ENCODE results near the gene ZSCAN5B. TPM values are rescaled to one million over a fixed set of nuclear protein-coding genes. Genes with fewer than 3 reads are reported as not detected.
"Not testable (repeated sequence)": the region's sequence is repeated elsewhere in the genome, so short reads cannot be mapped to it uniquely, and the experiment has no call there.

Gene ZSCAN5B, protein sequence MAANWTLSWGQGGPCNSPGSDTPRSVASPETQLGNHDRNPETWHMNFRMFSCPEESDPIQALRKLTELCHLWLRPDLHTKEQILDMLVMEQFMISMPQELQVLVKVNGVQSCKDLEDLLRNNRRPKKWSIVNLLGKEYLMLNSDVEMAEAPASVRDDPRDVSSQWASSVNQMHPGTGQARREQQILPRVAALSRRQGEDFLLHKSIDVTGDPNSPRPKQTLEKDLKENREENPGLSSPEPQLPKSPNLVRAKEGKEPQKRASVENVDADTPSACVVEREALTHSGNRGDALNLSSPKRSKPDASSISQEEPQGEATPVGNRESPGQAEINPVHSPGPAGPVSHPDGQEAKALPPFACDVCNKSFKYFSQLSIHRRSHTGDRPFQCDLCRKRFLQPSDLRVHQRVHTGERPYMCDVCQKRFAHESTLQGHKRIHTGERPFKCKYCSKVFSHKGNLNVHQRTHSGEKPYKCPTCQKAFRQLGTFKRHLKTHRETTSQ
- polyA plus RNA-seq: under 1 TPM in 1 of 4 donors, not detected in 3; 0.06 TPM
- long read RNA-seq, donor 1: 0 reads
- long read RNA-seq, donor 2: 0 reads
- long read RNA-seq, donor 3: 0 reads
- long read RNA-seq, donor 4: 0 reads
- long read RNA-seq, donor 5: 0 reads
- long read RNA-seq, donor 6: 0 reads
- long read RNA-seq, donor 7: 0 reads
- long read RNA-seq, donor 8: 0 reads
- long read RNA-seq, donor 9: 0 reads
- long read RNA-seq, donor 10: 0 reads

DNA sequence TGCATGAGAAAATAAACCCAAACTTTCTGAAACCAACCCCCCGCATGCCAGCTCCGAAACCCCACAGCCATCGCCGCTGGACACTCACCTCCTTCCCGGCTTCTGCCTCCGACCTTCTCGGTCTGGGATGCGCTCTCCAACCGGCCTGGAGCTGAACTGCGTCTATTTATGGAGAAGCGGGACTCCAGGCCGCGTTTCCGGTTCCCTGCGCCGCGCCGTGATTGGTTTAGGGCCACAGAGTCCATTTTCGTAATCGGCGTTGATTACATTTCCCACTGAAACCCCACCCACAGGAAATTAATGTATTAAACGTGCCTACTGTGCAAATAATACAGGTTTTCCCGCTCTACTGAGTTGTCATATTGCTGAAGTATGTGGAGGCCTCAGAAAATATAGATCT is at the start of gene ZSCAN5B:
Gene ZSCAN5B (minus strand): TSS at position 138 of the 400 bp plus-strand sequence. CDS start 4,731 bp downstream, outside the sequence.
- H3K9me3 ChIP-seq (ENCODE audit: control insufficient read depth in 2 of 2, insufficient read depth in 1 of 2, low read depth in 1 of 2, low read length in 1 of 2); FAIRE-seq: not testable (repeated sequence)
- WGBS, 3 donors: 88 to 92% (median 91%) methylated on average over 22 to 23 of the region's 23 CpGs

DNA sequence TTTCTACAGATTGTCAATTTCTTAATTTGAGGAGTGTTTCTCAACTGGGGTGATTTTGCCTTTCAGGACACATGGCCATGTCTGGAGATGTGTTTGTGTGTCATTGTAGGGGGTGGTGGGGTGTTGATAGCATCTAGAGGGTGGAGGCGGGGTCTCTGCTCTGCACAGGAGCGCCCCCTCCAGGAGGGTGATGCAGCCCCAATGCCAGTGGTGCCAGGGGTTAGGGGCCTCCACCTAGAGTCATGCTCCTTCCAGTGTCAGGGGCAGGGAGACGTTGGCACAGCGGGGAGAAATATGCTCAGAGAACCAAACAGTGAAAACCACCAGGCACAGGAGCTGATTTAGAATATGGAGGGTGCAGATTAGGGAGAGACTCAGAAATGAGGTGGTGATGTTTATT is 48.2 kb upstream of the ZSCAN5B start:
- not testable (repeated sequence) for H3K27ac ChIP-seq (ENCODE audit: low read depth in 1 of 3, low read length in 2 of 3); H3K9me3 ChIP-seq (ENCODE audit: control insufficient read depth in 2 of 2, insufficient read depth in 1 of 2, low read depth in 1 of 2, low read length in 1 of 2); H3K36me3 ChIP-seq (ENCODE audit: control insufficient read depth in 3 of 3, insufficient read depth in 2 of 3, low read depth in 1 of 3, low read length in 3 of 3); H3K27me3 ChIP-seq (ENCODE audit: control insufficient read depth in 3 of 3, insufficient read depth in 3 of 3, low read length in 3 of 3); H3K4me1 ChIP-seq (ENCODE audit: control insufficient read depth in 3 of 3, insufficient read depth in 2 of 3, low read depth in 1 of 3, low read length in 2 of 3); FAIRE-seq; H3K4me3 ChIP-seq (ENCODE audit: low read depth in 1 of 3, low read length in 3 of 3); DNase-seq
- 74 to 90% (median 88%) methylated on average over 3 to 4 of the region's 4 CpGs for WGBS, 3 donors

More for the DNA sequence above, at the start of gene ZSCAN5B:
- H3K36me3 ChIP-seq (ENCODE audit: control insufficient read depth in 3 of 3, insufficient read depth in 2 of 3, low read depth in 1 of 3, low read length in 3 of 3); DNase-seq; H3K4me1 ChIP-seq (ENCODE audit: control insufficient read depth in 3 of 3, insufficient read depth in 2 of 3, low read depth in 1 of 3, low read length in 2 of 3); H3K4me3 ChIP-seq (ENCODE audit: low read depth in 1 of 3, low read length in 3 of 3); H3K27me3 ChIP-seq (ENCODE audit: control insufficient read depth in 3 of 3, insufficient read depth in 3 of 3, low read length in 3 of 3); H3K27ac ChIP-seq (ENCODE audit: low read depth in 1 of 3, low read length in 2 of 3): not testable (repeated sequence)

DNA sequence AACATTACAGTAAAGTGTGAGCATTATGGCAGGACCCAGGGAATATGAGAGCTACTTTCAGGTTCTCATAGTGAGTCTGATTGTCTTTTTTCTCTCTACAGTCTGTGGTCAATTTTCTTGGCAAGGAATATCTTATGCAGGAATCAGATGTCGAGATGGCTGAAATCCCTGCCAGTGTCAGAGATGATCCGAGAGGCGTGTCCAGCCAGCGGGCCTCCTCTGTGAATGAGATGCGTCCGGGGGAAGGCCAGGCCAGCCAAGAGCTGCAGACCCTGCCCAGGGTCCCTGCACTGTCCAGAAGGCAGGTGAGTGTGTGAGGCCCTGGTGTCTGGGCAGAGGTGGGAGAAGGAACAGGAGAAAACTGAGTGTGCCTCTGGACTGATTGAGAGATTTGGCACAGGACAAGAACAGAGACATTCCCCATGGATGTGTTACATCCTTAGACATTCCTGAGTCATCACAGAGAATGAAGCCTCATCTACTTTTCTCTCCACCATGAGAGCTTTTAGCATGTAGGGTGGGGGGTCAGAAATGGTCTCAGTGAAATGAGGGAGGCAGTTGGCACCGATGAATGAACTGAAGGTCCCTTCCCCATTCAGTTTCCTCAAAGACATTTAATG is 47.6 kb upstream of the ZSCAN5B start:
- Histone ChIP-seq H3K36me3 (ENCODE audit: control insufficient read depth in 3 of 3, insufficient read depth in 2 of 3, low read depth in 1 of 3, low read length in 3 of 3) (no peaks in the 10 kb centered on the region), H3K9me3 (ENCODE audit: control insufficient read depth in 2 of 2, insufficient read depth in 1 of 2, low read depth in 1 of 2, low read length in 1 of 2) (no peaks in the 10 kb centered on the region), H3K27me3 (ENCODE audit: control insufficient read depth in 3 of 3, insufficient read depth in 3 of 3, low read length in 3 of 3) (no peaks in the 10 kb centered on the region), H3K4me1 (ENCODE audit: control insufficient read depth in 3 of 3, insufficient read depth in 2 of 3, low read depth in 1 of 3, low read length in 2 of 3) (no peaks in the 10 kb centered on the region), H3K27ac (ENCODE audit: low read depth in 1 of 3, low read length in 2 of 3) (no peak overlapping the region), H3K4me3 (ENCODE audit: low read depth in 1 of 3, low read length in 3 of 3) (no peak overlapping the region)
- WGBS, 3 donors: 87 to 95% (median 90%) methylated on average over 7 of the region's 7 CpGs
- FAIRE-seq (no peak), DNase-seq (no peak)

DNA sequence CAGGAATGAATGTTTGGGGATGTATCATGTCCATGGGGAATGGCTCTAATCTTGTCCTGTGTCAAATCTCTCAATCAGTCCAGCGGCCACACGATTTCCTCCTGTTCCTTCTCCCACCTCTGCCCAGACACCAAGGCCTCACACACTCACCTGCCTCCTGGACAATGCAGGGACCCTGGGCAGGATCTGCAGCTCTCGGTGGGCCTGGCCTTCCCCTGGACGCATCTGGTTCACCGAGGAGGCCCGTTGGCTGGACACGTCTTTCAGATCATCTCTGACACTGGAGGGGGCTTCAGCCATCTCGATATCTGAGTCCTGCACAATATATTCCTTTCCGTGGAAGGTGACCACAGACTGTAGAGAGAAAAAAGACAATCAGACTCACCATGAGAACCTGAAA is 25.9 kb upstream of the ZSCAN5B start:
- H3K4me1 ChIP-seq (ENCODE audit: control insufficient read depth in 3 of 3, insufficient read depth in 2 of 3, low read depth in 1 of 3, low read length in 2 of 3): no peaks in the 10 kb centered on the region
- no peak overlapping the region for H3K4me3 ChIP-seq (ENCODE audit: low read depth in 1 of 3, low read length in 3 of 3)
- no peak overlapping the region for H3K27ac ChIP-seq (ENCODE audit: low read depth in 1 of 3, low read length in 2 of 3)
- DNase-seq (no peak), FAIRE-seq (no peak)
- H3K36me3 ChIP-seq (ENCODE audit: control insufficient read depth in 3 of 3, insufficient read depth in 2 of 3, low read depth in 1 of 3, low read length in 3 of 3): no peaks in the 10 kb centered on the region
- WGBS, 3 donors: 90 to 93% (median 93%) methylated on average over 9 of the region's 9 CpGs
- H3K27me3 ChIP-seq (ENCODE audit: control insufficient read depth in 3 of 3, insufficient read depth in 3 of 3, low read length in 3 of 3): no peaks in the 10 kb centered on the region
- no peaks in the 10 kb centered on the region for H3K9me3 ChIP-seq (ENCODE audit: control insufficient read depth in 2 of 2, insufficient read depth in 1 of 2, low read depth in 1 of 2, low read length in 1 of 2)

DNA sequence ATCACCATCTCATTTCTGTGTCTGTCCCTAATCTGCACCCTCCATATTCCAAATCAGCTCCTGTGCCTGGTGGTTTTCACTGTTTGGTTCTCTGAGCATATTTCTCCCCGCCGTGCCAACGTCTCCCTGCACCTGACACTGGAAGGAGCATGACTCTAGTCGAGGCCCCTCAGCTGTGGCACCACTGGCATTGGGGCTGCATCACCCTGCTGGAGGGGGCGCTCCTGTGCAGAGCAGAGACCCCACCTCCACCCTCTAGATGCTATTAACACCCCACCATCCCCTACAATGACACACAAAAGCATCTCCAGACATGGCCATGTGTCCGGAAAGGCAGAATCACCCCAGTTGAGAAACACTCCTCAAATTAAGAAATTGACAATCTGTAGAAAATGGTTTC is 25.3 kb upstream of the ZSCAN5B start:
- H3K9me3 ChIP-seq (ENCODE audit: control insufficient read depth in 2 of 2, insufficient read depth in 1 of 2, low read depth in 1 of 2, low read length in 1 of 2): no peaks in the 10 kb centered on the region
- H3K27ac ChIP-seq (ENCODE audit: low read depth in 1 of 3, low read length in 2 of 3): no peak overlapping the region
- no peaks in the 10 kb centered on the region for H3K4me1 ChIP-seq (ENCODE audit: control insufficient read depth in 3 of 3, insufficient read depth in 2 of 3, low read depth in 1 of 3, low read length in 2 of 3)
- DNase-seq (no peak), FAIRE-seq (no peak)
- no peaks in the 10 kb centered on the region for H3K36me3 ChIP-seq (ENCODE audit: control insufficient read depth in 3 of 3, insufficient read depth in 2 of 3, low read depth in 1 of 3, low read length in 3 of 3)
- no peak overlapping the region for H3K4me3 ChIP-seq (ENCODE audit: low read depth in 1 of 3, low read length in 3 of 3)
- no peaks in the 10 kb centered on the region for H3K27me3 ChIP-seq (ENCODE audit: control insufficient read depth in 3 of 3, insufficient read depth in 3 of 3, low read length in 3 of 3)
- WGBS, 3 donors: 82 to 85% (median 83%) methylated on average over 6 of the region's 6 CpGs

DNA sequence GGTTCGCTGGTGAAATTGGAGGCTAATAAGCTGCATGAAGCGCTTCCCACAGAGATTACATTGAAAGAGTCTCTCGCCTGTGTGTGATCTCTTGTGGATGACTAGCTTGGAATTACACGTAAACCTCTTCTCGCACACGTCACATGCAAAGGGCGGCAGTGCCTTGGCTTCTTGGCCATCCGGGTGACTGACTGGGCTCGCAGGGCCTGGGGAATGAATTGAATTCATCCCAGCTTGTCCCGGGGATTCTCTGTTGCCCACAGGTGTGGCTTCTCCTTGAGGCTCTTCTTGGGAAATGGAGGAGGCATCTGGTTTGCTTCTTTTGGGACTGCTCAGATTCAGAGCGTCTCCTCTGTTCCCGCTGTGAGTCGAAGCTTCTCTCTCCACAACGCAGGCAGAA is 24.3 kb upstream of the ZSCAN5B start:
- Histone ChIP-seq H3K27ac (ENCODE audit: low read depth in 1 of 3, low read length in 2 of 3) (no peak overlapping the region), H3K27me3 (ENCODE audit: control insufficient read depth in 3 of 3, insufficient read depth in 3 of 3, low read length in 3 of 3) (peaks cover 0 to 5% (median 0%) of the 10 kb centered on the region in 3 donors), H3K9me3 (ENCODE audit: control insufficient read depth in 2 of 2, insufficient read depth in 1 of 2, low read depth in 1 of 2, low read length in 1 of 2) (no peaks in the 10 kb centered on the region), H3K4me3 (ENCODE audit: low read depth in 1 of 3, low read length in 3 of 3) (no peak overlapping the region), H3K36me3 (ENCODE audit: control insufficient read depth in 3 of 3, insufficient read depth in 2 of 3, low read depth in 1 of 3, low read length in 3 of 3) (no peaks in the 10 kb centered on the region), H3K4me1 (ENCODE audit: control insufficient read depth in 3 of 3, insufficient read depth in 2 of 3, low read depth in 1 of 3, low read length in 2 of 3) (no peaks in the 10 kb centered on the region)
- no peak for FAIRE-seq
- 93 to 95% (median 95%) methylated on average over 13 to 14 of the region's 14 CpGs for WGBS, 3 donors
- no peak for DNase-seq

DNA sequence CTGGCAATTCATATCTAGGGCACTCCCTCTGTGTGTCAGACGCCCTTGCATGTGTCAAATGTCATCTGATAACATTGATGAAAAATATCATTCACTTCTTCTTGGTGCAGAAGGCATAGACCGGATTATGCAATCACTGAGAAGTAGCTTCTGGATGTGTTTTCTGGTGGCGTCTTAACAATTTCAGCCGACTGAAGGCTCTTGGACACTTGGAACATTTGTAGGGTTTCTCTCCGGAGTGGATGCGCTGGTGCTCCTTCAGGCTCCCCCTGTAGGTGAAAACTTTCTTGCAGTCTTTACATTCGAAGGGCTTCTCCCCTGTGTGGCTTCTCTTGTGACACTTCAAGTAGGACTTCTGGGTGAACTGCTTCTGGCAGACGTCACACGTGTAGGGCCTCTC is 23.9 kb upstream of the ZSCAN5B start:
- not testable (repeated sequence) for H3K9me3 ChIP-seq (ENCODE audit: control insufficient read depth in 2 of 2, insufficient read depth in 1 of 2, low read depth in 1 of 2, low read length in 1 of 2); H3K27me3 ChIP-seq (ENCODE audit: control insufficient read depth in 3 of 3, insufficient read depth in 3 of 3, low read length in 3 of 3); H3K27ac ChIP-seq (ENCODE audit: low read depth in 1 of 3, low read length in 2 of 3); H3K4me3 ChIP-seq (ENCODE audit: low read depth in 1 of 3, low read length in 3 of 3); H3K36me3 ChIP-seq (ENCODE audit: control insufficient read depth in 3 of 3, insufficient read depth in 2 of 3, low read depth in 1 of 3, low read length in 3 of 3); H3K4me1 ChIP-seq (ENCODE audit: control insufficient read depth in 3 of 3, insufficient read depth in 2 of 3, low read depth in 1 of 3, low read length in 2 of 3); FAIRE-seq
- DNase-seq: peak in 1 of 2 donors; percentile 15
- 63 to 77% (median 77%) methylated on average over 9 of the region's 9 CpGs for WGBS, 3 donors

DNA sequence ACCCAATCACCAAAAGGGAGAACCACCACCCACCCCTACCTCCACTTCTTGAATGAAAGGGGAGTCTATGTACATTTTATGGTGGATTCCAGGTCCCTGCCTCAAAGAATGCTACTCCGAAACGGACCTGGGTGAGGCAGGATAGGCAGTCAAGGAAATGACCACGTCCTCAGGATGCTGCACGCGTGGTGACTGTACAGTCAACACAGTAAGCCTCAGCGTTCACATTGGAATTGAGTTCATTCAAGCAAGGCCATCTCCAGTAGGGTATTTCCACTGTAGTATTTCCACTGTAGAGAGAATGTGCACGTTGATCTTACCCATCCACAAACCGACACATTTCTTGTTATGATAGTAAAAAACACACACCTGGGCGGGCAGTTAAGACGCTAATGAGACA is 21.4 kb upstream of the ZSCAN5B start:
- no peaks in the 10 kb centered on the region for H3K36me3 ChIP-seq (ENCODE audit: control insufficient read depth in 3 of 3, insufficient read depth in 2 of 3, low read depth in 1 of 3, low read length in 3 of 3)
- no peaks in the 10 kb centered on the region for H3K9me3 ChIP-seq (ENCODE audit: control insufficient read depth in 2 of 2, insufficient read depth in 1 of 2, low read depth in 1 of 2, low read length in 1 of 2)
- WGBS, 3 donors: 90 to 93% (median 90%) methylated on average over 10 of the region's 10 CpGs
- peaks cover 0 to 5% (median 0%) of the 10 kb centered on the region in 3 donors for H3K27me3 ChIP-seq (ENCODE audit: control insufficient read depth in 3 of 3, insufficient read depth in 3 of 3, low read length in 3 of 3)
- FAIRE-seq: no peak
- no peak for DNase-seq
- no peaks in the 10 kb centered on the region for H3K4me1 ChIP-seq (ENCODE audit: control insufficient read depth in 3 of 3, insufficient read depth in 2 of 3, low read depth in 1 of 3, low read length in 2 of 3)
- H3K4me3 ChIP-seq (ENCODE audit: low read depth in 1 of 3, low read length in 3 of 3): no peak overlapping the region
- no peak overlapping the region for H3K27ac ChIP-seq (ENCODE audit: low read depth in 1 of 3, low read length in 2 of 3)
